ENCODE results near the gene DGKE.

The DGKE gene

DNA sequence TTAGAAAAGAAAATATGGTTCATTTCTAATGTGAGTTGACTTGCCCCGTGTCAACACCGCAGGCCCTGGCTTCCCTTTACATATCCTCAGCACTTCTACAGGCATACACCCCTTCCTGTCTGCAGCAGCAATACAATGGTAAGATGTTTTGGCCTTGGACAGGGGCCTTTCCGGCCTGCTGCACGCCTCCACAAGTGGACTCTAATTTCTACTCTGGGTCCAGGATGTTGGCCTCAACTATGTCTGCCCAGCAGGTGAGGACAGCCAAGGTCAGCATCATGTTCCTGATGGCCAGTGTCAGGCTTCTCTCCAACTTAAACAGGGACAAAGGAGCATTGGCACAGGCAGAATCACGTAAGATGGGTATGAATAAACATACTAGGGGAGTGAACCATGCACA is 11.2 kb upstream of the DGKE start:
- DNase-seq (ENCODE audit: insufficient read length, low spot score) (no peak), FAIRE-seq (no peak)
- TF ChIP-seq POLR2A (IDR thresholded peaks at IDR 0.05; ENCODE audit: low read depth, low read length) = no peak

DNA sequence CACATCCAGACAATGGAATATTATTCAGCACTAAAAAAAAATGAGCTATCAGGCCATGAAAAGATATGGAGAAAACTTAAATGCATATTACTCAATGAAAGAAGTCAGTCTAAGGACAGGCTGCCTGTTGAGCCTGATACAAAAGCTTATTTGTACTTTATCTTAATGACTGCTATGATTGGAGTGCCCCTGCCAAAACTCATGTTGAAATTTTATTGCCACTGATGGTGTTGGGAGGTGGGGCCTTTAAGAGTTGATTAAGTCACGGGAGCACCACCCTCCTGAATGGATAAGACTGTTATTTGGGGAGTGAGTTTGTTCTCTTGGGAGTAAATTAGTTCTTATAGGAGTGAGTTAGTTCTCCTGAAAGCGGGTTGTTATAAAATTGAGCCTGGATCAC is 10.1 kb upstream of the DGKE start:
- no peak for FAIRE-seq
- DNase-seq (ENCODE audit: insufficient read length, low spot score) = no peak
- TF ChIP-seq POLR2A (IDR thresholded peaks at IDR 0.05; ENCODE audit: low read depth, low read length) = no peak

- FAIRE-seq (no peak), DNase-seq (ENCODE audit: insufficient read length, low spot score) (no peak)
- no peak for TF ChIP-seq POLR2A (IDR thresholded peaks at IDR 0.05; ENCODE audit: low read depth, low read length)
Observed at GRCh38 chr17:56824503-56824902, 9.4 kb upstream of the DGKE start.

- FAIRE-seq = no peak
- TF ChIP-seq POLR2A (IDR thresholded peaks at IDR 0.05; ENCODE audit: low read depth, low read length) = no peak
- DNase-seq (ENCODE audit: insufficient read length, low spot score) = no peak
Observed at GRCh38 chr17:56826611-56827414, 7.1 kb upstream of the DGKE start.

GRCh38 chr17:56830726-56831368 is 3.1 kb upstream of the DGKE start:
- no peak for DNase-seq (ENCODE audit: insufficient read length, low spot score)
- no peak for TF ChIP-seq POLR2A (IDR thresholded peaks at IDR 0.05; ENCODE audit: low read depth, low read length)
- no peak for FAIRE-seq

DNA sequence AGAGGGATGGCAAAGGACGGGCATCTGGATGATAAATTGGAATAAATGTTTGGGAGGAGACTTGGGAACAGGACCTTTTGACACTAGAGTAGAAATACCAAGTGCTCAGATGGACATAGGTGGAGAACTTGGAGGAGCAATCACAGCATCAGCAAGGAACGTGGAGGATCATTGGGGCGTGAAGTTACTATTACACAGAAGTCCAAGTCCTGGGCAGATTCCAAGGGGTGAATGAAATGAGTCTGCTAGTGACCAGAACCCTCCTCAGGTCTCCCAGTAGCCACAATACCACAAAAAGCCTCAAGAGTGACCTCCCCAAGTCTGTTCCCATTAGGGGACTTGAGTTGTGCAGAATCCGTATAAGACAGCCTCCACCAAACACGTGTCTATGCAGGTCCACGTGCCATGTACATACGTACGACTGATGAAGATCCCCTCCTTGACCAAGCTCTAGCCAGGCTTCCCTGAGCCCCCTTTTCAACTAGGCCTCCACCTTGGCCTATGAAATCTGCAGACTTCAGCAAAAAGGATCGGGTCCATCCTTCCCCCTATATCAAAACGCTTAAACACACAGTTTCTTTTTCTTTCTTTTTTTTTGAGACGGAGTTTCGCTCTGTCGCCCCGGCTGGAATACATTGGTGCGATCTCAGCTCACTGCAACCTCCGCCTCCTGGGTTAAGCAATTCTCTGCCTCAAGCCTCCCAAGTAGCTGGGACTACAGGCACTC is 2.4 kb upstream of the DGKE start:
- DNase-seq (ENCODE audit: insufficient read length, low spot score) (no peak), FAIRE-seq (no peak)

DNA sequence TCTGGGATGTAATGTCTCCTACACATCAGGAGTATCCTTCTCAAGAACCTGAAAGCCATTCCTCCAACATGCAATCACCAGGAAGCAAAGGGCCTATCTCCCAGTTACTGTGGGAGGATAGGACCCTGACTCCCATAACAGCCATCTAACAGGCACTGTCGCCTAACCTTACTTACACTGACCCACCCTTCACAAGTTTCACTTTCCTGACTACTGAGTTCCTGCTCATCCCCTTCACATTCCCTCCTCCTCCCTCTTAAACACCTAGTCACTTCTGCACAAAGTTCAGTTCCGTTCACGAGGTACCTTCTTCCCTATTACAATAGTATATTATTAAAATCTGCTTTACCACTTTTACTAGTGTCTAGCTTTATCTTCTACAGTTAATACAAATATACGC is 1.5 kb upstream of the DGKE start:
- no peak for DNase-seq (ENCODE audit: insufficient read length, low spot score)
- TF ChIP-seq POLR2A (IDR thresholded peaks at IDR 0.05; ENCODE audit: low read depth, low read length) = no peak
- no peak for FAIRE-seq

More for the DNA sequence above, 2.4 kb upstream of the DGKE start:
- TF ChIP-seq POLR2A (IDR thresholded peaks at IDR 0.05; ENCODE audit: low read depth, low read length) = no peak

GRCh38 chr17:56833057-56833808 is 718 bp upstream of the DGKE start:
- peak; percentile 46 for TF ChIP-seq POLR2A (IDR thresholded peaks at IDR 0.05; ENCODE audit: low read depth, low read length)
- DNase-seq (ENCODE audit: insufficient read length, low spot score) = peak; percentile 82
- FAIRE-seq = no peak

- DNase-seq (ENCODE audit: insufficient read length, low spot score) (no peak), FAIRE-seq (no peak)
- TF ChIP-seq POLR2A (IDR thresholded peaks at IDR 0.05; ENCODE audit: low read depth, low read length) = no peak
Observed at GRCh38 chr17:56834380-56835263, 671 bp downstream of the DGKE start.

DNA sequence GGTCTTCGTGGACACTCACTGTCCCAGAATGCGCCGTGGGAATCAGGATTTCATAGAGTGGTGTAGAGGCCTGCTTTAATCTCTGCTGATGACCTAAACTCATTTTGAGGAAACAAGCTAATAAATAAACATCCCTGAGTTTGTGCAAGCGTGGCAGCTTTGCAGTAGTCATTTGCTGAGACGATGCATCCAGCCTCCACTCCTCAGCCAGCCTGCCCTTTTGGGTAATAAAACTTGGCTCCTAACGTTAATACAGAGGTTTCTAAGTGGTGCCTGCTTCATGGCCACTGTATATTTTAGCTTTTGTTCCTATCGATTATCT is 1.3 kb downstream of the DGKE start:
- no peak for TF ChIP-seq POLR2A (IDR thresholded peaks at IDR 0.05; ENCODE audit: low read depth, low read length)
- DNase-seq (ENCODE audit: insufficient read length, low spot score) (no peak), FAIRE-seq (no peak)

DNA sequence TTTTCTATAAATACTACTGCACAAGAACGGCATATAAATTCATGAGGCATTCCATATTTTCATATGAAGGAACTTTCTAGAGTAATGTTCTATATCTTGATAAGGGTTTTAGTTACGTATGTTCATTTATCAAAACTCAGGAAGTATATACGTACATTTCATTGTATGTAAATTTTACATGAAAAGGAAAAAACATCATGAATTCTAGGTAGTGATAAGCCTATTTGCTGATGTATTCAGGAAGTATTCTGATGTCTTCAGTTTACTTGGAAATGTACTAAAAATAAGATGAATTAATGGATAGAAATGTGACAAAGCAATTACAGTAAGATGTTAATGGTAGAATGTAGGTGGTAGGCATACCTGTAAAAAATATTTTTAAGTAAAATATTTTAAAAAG is 4.7 kb downstream of the DGKE start:
- TF ChIP-seq POLR2A (IDR thresholded peaks at IDR 0.05; ENCODE audit: low read depth, low read length) = no peak
- DNase-seq (ENCODE audit: insufficient read length, low spot score) (no peak), FAIRE-seq (no peak)

DNA sequence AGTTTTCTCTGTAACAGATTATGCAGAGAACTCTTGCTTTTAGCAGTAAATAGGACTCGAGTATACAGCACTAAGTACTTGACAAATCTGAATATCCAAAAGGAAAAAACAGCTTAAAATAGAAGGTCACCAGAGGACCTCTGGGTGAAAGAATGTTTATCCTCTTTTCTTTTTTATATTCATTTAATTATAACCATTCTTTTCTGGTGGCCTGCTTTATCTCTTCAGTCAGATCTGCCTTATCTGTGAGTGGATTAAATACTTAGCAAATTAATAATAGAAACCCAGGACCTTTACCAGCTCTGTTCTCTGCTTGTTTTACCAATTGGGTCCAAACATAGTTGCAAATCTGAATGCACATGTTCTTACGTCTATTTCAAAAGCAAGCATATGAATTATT is 8.6 kb downstream of the DGKE start:
- FAIRE-seq (no peak), DNase-seq (ENCODE audit: insufficient read length, low spot score) (no peak)
- TF ChIP-seq POLR2A (IDR thresholded peaks at IDR 0.05; ENCODE audit: low read depth, low read length) = no peak

DNA sequence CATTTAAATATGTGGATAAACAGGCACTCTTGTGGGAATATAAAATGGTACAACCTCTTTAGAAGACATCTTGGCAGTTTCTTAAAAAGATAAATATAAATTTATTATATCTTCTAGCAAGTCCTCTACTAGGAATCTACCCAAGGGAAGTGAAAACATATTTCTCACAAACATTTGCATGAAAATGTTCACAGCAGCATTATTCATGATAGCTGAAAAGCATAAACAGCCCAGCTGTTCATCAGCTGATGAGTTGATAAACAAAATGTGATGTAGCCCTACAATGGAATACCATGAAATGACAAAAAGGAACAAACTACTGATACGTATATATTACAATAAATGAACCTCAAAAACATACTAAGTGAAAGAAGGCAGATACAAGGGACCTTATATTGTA is 12.0 kb downstream of the DGKE start:
- no peak for DNase-seq (ENCODE audit: insufficient read length, low spot score)
- no peak for TF ChIP-seq POLR2A (IDR thresholded peaks at IDR 0.05; ENCODE audit: low read depth, low read length)
- peak; percentile 62 for FAIRE-seq
